Activated CD8-positive, alpha-beta T cell treated with anti-CD3 and anti-CD28 coated beads, Interleukin-2, amount 10 ng/mL, durations not matched to agents 7 days and 5 days (primary cell): ENCODE data around the gene CAPZA2. TPM values are rescaled to one million over a fixed set of nuclear protein-coding genes. Genes with fewer than 3 reads are reported as not detected.

Experiments used
- total RNA-seq, 2 experiments: library from RNA; stranded (reverse); gene quantifications; one replicate each; pipeline ENCODE4 v1.2.3, GENCODE V29; 2021

Gene CAPZA2
- total RNA-seq, 2 experiments from 2014 or later: 144 to 154 TPM

Other genes with a start within 250 kb of the CAPZA2 start
- not detected for gene MET, start 190.4 kb upstream of the CAPZA2 start, total RNA-seq
- 1 to 10 TPM; 5.2 to 5.9 TPM for gene ST7, start 90.9 kb downstream of the CAPZA2 start, total RNA-seq